HG02623 (cell line): ENCODE results near the gene ACP5.

Experiments used
- ATAC-seq: cut with Tn5 transposase; IDR thresholded peaks from one replicate; pipeline ENCODE4 v1.9.1; 2021; ENCODE audit warnings: moderate library complexity; ENCODE audit not compliant: unreplicated experiment

The ACP5 gene

GRCh38 chr19:11549386-11549953, 28.0 kb downstream of the ACP5 start:
- no peak for ATAC-seq

GRCh38 chr19:11547929-11548700, 29.3 kb downstream of the ACP5 start:
- no peak for ATAC-seq

GRCh38 chr19:11541238-11541637, 36.2 kb downstream of the ACP5 start:
- ATAC-seq, result no peak

GRCh38 chr19:11540645-11541044, 36.8 kb downstream of the ACP5 start:
- ATAC-seq, result no peak

GRCh38 chr19:11539495-11540365, 37.7 kb downstream of the ACP5 start:
- ATAC-seq, result no peak

- no peak for ATAC-seq
Observed at GRCh38 chr19:11538232-11539036, 39.0 kb downstream of the ACP5 start, which contains the start of gene CNN1. Gene CNN1 (plus strand): TSS chr19:11538851. CDS start chr19:11538928, 77 bp downstream.

GRCh38 chr19:11535792-11536595, 41.5 kb downstream of the ACP5 start:
- peak; percentile 49 for ATAC-seq

- ATAC-seq, result no peak
Observed at GRCh38 chr19:11534948-11535347, 42.5 kb downstream of the ACP5 start.

GRCh38 chr19:11534538-11534937, 42.9 kb downstream of the ACP5 start:
- ATAC-seq, result no peak

GRCh38 chr19:11530432-11530831, 47.0 kb downstream of the ACP5 start:
- ATAC-seq, result no peak

- peak; percentile 94 for ATAC-seq
Observed at GRCh38 chr19:11528551-11529341, 48.7 kb downstream of the ACP5 start, which contains the start of gene ECSIT. Gene ECSIT (minus strand): TSS chr19:11529134. CDS start chr19:11519170, 9,964 bp downstream.
